GM19351 (cell line): ENCODE data around the gene ATG13.

Experiments
- ATAC-seq: cut with Tn5 transposase; IDR thresholded peaks from one replicate; pipeline ENCODE4 v1.9.1; 2021; ENCODE audit warnings: mild to moderate bottlenecking, moderate library complexity; ENCODE audit not compliant: unreplicated experiment

Gene ATG13

GRCh38 chr11:46722566-46723358, 105.4 kb downstream of the ATG13 start:
- ATAC-seq: no peak

GRCh38 chr11:46723359-46723680, 106.0 kb downstream of the ATG13 start:
- ATAC-seq: no peak

- no peak for ATAC-seq
Observed at GRCh38 chr11:46724088-46724487, 106.7 kb downstream of the ATG13 start.
